M059J (cell line): ENCODE data around the gene ASB18. TPM values are rescaled to one million over a fixed set of nuclear protein-coding genes. Genes with fewer than 3 reads are reported as not detected.

Experiments
- total RNA-seq: library from RNA; depleted of rRNA; stranded (reverse); fragments of >200 nt; shearing (Covaris generic); gene quantifications from 2 replicates; pipeline ENCODE4 v1.2.3, GENCODE V29; 2014; rRNA removed

ASB18 gene
- total RNA-seq, 1 experiment from 2014 or later: 0.30 TPM

Other genes starting within 250 kb of the ASB18 start
- gene GBX2, start 96.0 kb downstream of the ASB18 start, total RNA-seq: 0.96 and 6.6 TPM in 2 replicates